GM23338 (cell line): ENCODE data around the gene FOLR1.

Source experiments
- CTCF ChIP-seq, 2 experiments: fragments of 200-600 bp in 1 of 2; sonication (generic) in 1 of 2; conservative IDR thresholded peaks; 2 replicates each; pipeline versions ENCODE4 v1.5.1 to v1.6.1; 2016 to 2017; ENCODE audit warnings: antibody characterized with exemption in 2 of 2, low read depth in 2 of 2, mild to moderate bottlenecking in 2 of 2, moderate library complexity in 1 of 2
- EZH2 ChIP-seq: fragments of 200-600 bp; sonication (generic); IDR thresholded peaks from one replicate; pipeline ENCODE4 v1.8.0; 2017; ENCODE audit warnings: antibody characterized with exemption, mild to moderate bottlenecking, low read depth; ENCODE audit not compliant: unreplicated experiment
- EZH2phosphoT487 ChIP-seq: fragments of 200-600 bp; sonication (generic); IDR thresholded peaks from one replicate; pipeline ENCODE4 v1.8.1; 2018; ENCODE audit warnings: antibody characterized with exemption; ENCODE audit not compliant: unreplicated experiment
- JUNB ChIP-seq: IDR thresholded peaks from one replicate; pipeline ENCODE4 v1.6.1; 2016; ENCODE audit warnings: antibody characterized with exemption; ENCODE audit not compliant: unreplicated experiment
- POLR2AphosphoS5 ChIP-seq: IDR thresholded peaks from 2 replicates; pipeline ENCODE4 v1.6.1; 2016; ENCODE audit warnings: antibody characterized with exemption, low read depth
- ZNF331 ChIP-seq: fragments of 250-450 bp; sonication (Bioruptor Pico); IDR thresholded peaks from 2 replicates; pipeline ENCODE4 v1.5.0; 2020; ENCODE audit warnings: low read depth, mild to moderate bottlenecking, moderate library complexity

GRCh38 chr11:72177656-72178055 lies 14.3 kb upstream of the FOLR1 start:
- TF ChIP-seq CTCF (conservative IDR thresholded peaks at IDR 0.05; ENCODE audit: low read depth in 2 of 2) (no peak), ZNF331 (CRISPR knock-in tag) (no peak), EZH2 (no peak), POLR2AphosphoS5 (no peak), JUNB (no peak), EZH2phosphoT487 (no peak)
